SU-DHL-6 (cell line): ENCODE data around the gene ST14.

Source experiments
- H2AFZ ChIP-seq: fragments of 200-600 bp; sonication (generic); 2 replicates; pipeline ENCODE4 v1.6.1; 2014; ENCODE audit warnings: low read depth, mild to moderate bottlenecking, moderate library complexity, mixed read lengths, antibody characterized with exemption, low read length; ENCODE audit not compliant: severe bottlenecking
- H3F3A ChIP-seq: fragments of 200-600 bp; shearing (Covaris generic); 2 replicates; pipeline ENCODE4 v1.6.0; 2016; ENCODE audit warnings: antibody characterized with exemption, mild to moderate bottlenecking; ENCODE audit not compliant: insufficient read depth
- H3K27ac ChIP-seq: fragments of 200-600 bp; sonication (generic); 2 replicates; pipeline ENCODE4 v1.5.1; 2016; ENCODE audit warnings: low read depth, mild to moderate bottlenecking, low read length, moderate library complexity, mixed read lengths
- H3K27me3 ChIP-seq: fragments of 200-600 bp; sonication (generic), shearing (Covaris generic); 2 replicates; pipeline ENCODE4 v1.6.0; 2014; ENCODE audit warnings: mild to moderate bottlenecking, low read length
- H3K36me3 ChIP-seq: fragments of 200-600 bp; sonication (generic); 2 replicates; pipeline ENCODE4 v1.6.1; 2014; ENCODE audit warnings: mild to moderate bottlenecking, low read length, mixed read lengths
- H3K4me2 ChIP-seq: fragments of 300-600, 200-600 bp; shearing (Covaris generic), sonication (generic); 2 replicates; pipeline ENCODE4 v1.6.0; 2014; ENCODE audit warnings: low read length, low read depth, mild to moderate bottlenecking; ENCODE audit not compliant: poor library complexity, severe bottlenecking
- H3K4me3 ChIP-seq: fragments of 200-600 bp; sonication (generic); 2 replicates; pipeline ENCODE4 v1.5.1; 2014; ENCODE audit warnings: antibody characterized with exemption, low read length, mild to moderate bottlenecking, mixed read lengths; ENCODE audit not compliant: insufficient read depth, poor library complexity, severe bottlenecking
- H3K79me2 ChIP-seq: fragments of 200-600 bp; sonication (generic); 2 replicates; pipeline ENCODE4 v1.6.1; 2014; ENCODE audit warnings: mild to moderate bottlenecking, low read length, moderate library complexity; ENCODE audit not compliant: insufficient read depth
- H3K9ac ChIP-seq: fragments of 200-600 bp; sonication (generic); 2 replicates; pipeline ENCODE4 v1.7.0; 2014; ENCODE audit warnings: mild to moderate bottlenecking, low read length
- H3K9me2 ChIP-seq: fragments of 200-600 bp; sonication (generic); replicated peaks from 2 replicates; pipeline ENCODE4 v1.6.1; 2014; ENCODE audit warnings: low read length; ENCODE audit not compliant: insufficient read depth
- H3K9me3 ChIP-seq: fragments of 200-600 bp; sonication (generic); 2 replicates; pipeline ENCODE4 v1.6.1; 2014; ENCODE audit warnings: low read length, mixed read lengths; ENCODE audit not compliant: insufficient read depth
- H4K20me1 ChIP-seq: fragments of 200-600 bp; sonication (generic); 2 replicates; pipeline ENCODE4 v1.6.1; 2014; ENCODE audit warnings: low read depth, mild to moderate bottlenecking, antibody characterized with exemption, low read length, moderate library complexity, mixed read lengths
- EZH2phosphoT487 ChIP-seq: fragments of 200-600 bp; sonication (generic), shearing (Covaris generic); conservative IDR thresholded peaks from 2 replicates; pipeline ENCODE4 v1.6.1; 2018; ENCODE audit warnings: mild to moderate bottlenecking, antibody characterized with exemption, low read length, moderate library complexity, mixed read lengths
- TF ChIP-seq, protein P1 (sequence below): fragments of 200-600 bp; sonication (generic); IDR thresholded peaks from one replicate; pipeline ENCODE4 v1.5.1; 2017; ENCODE audit warnings: antibody characterized with exemption, mild to moderate bottlenecking, low read length, moderate library complexity; ENCODE audit not compliant: insufficient read depth, poor library complexity, severe bottlenecking

The ST14 gene

DNA sequence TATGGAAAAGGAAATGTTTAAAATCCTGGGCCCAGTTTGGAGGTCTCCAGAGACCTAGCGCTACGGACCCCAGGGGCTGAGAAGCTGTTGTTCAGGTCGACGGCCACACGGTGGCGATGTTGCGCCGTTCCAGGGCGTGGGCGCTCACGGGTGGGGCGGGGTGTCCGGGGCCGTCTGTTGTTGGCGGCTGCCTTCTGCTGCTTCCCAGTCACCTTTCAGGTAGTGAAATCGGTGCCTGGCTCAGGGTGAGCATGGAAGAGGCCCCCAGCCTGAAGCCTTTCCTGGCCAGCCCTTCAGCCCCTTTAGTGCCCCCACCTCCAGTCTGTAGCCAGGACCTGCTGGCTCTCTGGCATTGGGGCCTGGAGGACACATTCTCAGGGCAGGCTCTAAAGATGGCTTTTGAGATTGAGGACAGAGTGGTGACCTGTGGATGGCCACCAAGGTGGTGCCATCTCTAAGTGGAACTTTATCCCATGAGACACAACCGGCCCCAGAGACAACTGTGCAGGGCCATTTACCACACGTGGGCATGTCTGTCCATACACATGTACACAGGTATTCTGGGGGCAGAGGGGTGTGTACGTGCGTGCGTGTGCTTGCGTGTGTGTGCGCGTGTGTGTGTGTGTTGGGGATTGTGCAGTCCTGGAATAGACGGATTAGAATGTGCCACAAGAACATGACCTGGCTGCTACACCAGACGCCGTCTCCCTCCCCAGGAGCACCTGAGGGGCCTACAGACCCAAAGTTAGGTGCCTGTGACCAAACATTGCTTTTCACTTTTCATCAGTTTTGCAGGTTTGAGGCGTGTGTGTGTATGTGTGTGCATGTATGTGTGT, 53.8 kb downstream of the ST14 start:
- no peak for TF ChIP-seq EZH2phosphoT487
- TF ChIP-seq, protein P1, sequence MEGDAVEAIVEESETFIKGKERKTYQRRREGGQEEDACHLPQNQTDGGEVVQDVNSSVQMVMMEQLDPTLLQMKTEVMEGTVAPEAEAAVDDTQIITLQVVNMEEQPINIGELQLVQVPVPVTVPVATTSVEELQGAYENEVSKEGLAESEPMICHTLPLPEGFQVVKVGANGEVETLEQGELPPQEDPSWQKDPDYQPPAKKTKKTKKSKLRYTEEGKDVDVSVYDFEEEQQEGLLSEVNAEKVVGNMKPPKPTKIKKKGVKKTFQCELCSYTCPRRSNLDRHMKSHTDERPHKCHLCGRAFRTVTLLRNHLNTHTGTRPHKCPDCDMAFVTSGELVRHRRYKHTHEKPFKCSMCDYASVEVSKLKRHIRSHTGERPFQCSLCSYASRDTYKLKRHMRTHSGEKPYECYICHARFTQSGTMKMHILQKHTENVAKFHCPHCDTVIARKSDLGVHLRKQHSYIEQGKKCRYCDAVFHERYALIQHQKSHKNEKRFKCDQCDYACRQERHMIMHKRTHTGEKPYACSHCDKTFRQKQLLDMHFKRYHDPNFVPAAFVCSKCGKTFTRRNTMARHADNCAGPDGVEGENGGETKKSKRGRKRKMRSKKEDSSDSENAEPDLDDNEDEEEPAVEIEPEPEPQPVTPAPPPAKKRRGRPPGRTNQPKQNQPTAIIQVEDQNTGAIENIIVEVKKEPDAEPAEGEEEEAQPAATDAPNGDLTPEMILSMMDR, result peak; percentile 54
- Histone ChIP-seq H3K27ac (no peak overlapping the region), H3K4me2 (no peak overlapping the region), H3K9me2 (no peaks in the 10 kb centered on the region), H3K4me3 (no peak overlapping the region), H3K79me2 (no peaks in the 10 kb centered on the region), H3K27me3 (no peaks in the 10 kb centered on the region), H3F3A (no peaks in the 10 kb centered on the region), H2AFZ (no peak overlapping the region), H3K9ac (no peak overlapping the region), H4K20me1 (no peaks in the 10 kb centered on the region), H3K9me3 (no peaks in the 10 kb centered on the region), H3K36me3 (no peaks in the 10 kb centered on the region)

DNA sequence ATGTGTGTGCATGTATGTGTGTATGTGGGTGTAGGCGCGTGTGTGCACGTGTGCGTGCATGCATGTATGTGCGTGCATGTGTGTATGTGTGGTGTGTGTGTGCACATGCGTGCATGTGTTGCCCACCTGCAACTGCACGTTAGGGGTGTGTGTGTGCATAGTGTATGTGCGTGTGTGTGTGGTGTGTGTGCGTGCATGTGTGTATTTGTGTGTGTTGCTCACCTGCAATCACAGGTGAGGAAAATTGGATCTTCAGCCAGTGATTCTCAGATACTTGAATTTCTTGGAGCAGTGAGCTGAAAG, 54.3 kb downstream of the ST14 start:
- no peaks in the 10 kb centered on the region for H4K20me1 ChIP-seq
- H2AFZ ChIP-seq, result no peak overlapping the region
- no peaks in the 10 kb centered on the region for H3K36me3 ChIP-seq
- no peaks in the 10 kb centered on the region for H3K9me3 ChIP-seq
- no peaks in the 10 kb centered on the region for H3K27me3 ChIP-seq
- H3K9me2 ChIP-seq, result no peaks in the 10 kb centered on the region
- H3K4me2 ChIP-seq, result no peak overlapping the region
- H3F3A ChIP-seq, result no peaks in the 10 kb centered on the region
- no peak overlapping the region for H3K4me3 ChIP-seq
- no peak overlapping the region for H3K9ac ChIP-seq
- no peak for TF ChIP-seq EZH2phosphoT487
- TF ChIP-seq, protein P1, result no peak
- H3K27ac ChIP-seq, result no peak overlapping the region
- no peaks in the 10 kb centered on the region for H3K79me2 ChIP-seq

DNA sequence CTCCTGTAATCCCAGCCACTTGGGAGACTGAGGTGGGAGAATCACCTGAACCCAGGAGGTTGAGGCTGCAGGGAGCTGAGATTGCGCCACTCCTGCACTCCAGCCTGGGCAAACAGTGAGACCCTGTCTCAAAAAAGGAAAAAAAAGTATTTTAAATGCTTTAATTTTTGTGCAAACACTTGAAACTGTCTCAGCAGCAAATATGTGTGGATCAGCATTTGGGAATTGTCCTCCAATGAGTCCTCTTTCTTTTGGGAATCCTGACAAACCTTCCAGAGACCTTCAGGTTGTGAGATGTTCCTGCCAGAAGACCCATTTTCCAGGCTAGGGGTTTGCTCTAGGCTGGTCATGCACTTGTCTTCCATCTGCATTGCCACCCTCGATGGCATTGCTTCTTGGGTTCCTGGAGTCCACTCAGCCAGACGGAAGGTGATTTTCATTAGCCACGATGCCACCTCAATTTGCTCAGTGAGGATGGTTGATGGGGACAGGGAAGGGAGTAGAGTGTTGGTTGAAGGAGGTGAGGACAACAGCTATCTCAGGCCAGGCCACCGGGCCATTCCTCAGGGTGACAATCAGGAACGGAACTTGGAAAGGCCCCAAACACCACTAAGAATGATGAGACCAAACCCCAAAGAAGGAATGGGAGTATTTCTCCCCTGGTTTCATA, 55.4 kb downstream of the ST14 start:
- no peaks in the 10 kb centered on the region for H3F3A ChIP-seq
- no peak overlapping the region for H3K4me3 ChIP-seq
- H3K79me2 ChIP-seq, result no peaks in the 10 kb centered on the region
- no peak overlapping the region for H3K9ac ChIP-seq
- TF ChIP-seq, protein P1, result no peak
- TF ChIP-seq EZH2phosphoT487, result no peak
- H4K20me1 ChIP-seq, result no peaks in the 10 kb centered on the region
- H3K9me2 ChIP-seq, result no peaks in the 10 kb centered on the region
- no peak overlapping the region for H3K27ac ChIP-seq
- no peak overlapping the region for H3K4me2 ChIP-seq
- no peak overlapping the region for H2AFZ ChIP-seq
- no peaks in the 10 kb centered on the region for H3K27me3 ChIP-seq
- no peaks in the 10 kb centered on the region for H3K36me3 ChIP-seq
- no peaks in the 10 kb centered on the region for H3K9me3 ChIP-seq
